GM19372 (cell line): ENCODE data around the gene AACS.
"Not testable (repeated sequence)": the region's sequence is repeated elsewhere in the genome, so short reads cannot be mapped to it uniquely, and the experiment has no call there.

ENCODE experiments used
- ATAC-seq: cut with Tn5 transposase; IDR thresholded peaks from one replicate; pipeline ENCODE4 v1.9.1; 2021; ENCODE audit warnings: mild to moderate bottlenecking, low read depth, moderate library complexity; ENCODE audit not compliant: unreplicated experiment

AACS gene

GRCh38 chr12:125120566-125120965, 55.3 kb downstream of the AACS start:
- ATAC-seq: no peak

- no peak for ATAC-seq
Measured at GRCh38 chr12:125121106-125121505, 55.9 kb downstream of the AACS start.

- no peak for ATAC-seq
Measured at GRCh38 chr12:125122668-125123067, 57.4 kb downstream of the AACS start.

GRCh38 chr12:125124320-125124966, 59.2 kb downstream of the AACS start:
- ATAC-seq: no peak

GRCh38 chr12:125125271-125125670, 60.0 kb downstream of the AACS start:
- ATAC-seq: no peak

GRCh38 chr12:125128439-125129178, 63.4 kb downstream of the AACS start:
- ATAC-seq: no peak

- ATAC-seq: no peak
Measured at GRCh38 chr12:125129179-125129571, 63.9 kb downstream of the AACS start.

- no peak for ATAC-seq
Measured at GRCh38 chr12:125129591-125130255, 64.5 kb downstream of the AACS start.

GRCh38 chr12:125131958-125132357, 66.7 kb downstream of the AACS start:
- no peak for ATAC-seq

GRCh38 chr12:125132698-125133400, 67.6 kb downstream of the AACS start:
- ATAC-seq: no peak

- no peak for ATAC-seq
Measured at GRCh38 chr12:125133616-125134015, 68.4 kb downstream of the AACS start.

GRCh38 chr12:125134576-125134975, 69.3 kb downstream of the AACS start:
- ATAC-seq: no peak

- no peak for ATAC-seq
Measured at GRCh38 chr12:125135906-125136305, 70.7 kb downstream of the AACS start.

- ATAC-seq: no peak
Measured at GRCh38 chr12:125136702-125137101, 71.5 kb downstream of the AACS start.

GRCh38 chr12:125137766-125138344, 72.6 kb downstream of the AACS start:
- no peak for ATAC-seq

GRCh38 chr12:125140279-125141209, 75.3 kb downstream of the AACS start:
- no peak for ATAC-seq

GRCh38 chr12:125141210-125141573, 76.0 kb downstream of the AACS start:
- ATAC-seq: not testable (repeated sequence)

GRCh38 chr12:125142601-125143000, 77.4 kb downstream of the AACS start:
- ATAC-seq: no peak

- no peak for ATAC-seq
Measured at GRCh38 chr12:125143491-125143890, 78.3 kb downstream of the AACS start.

- ATAC-seq: no peak
Measured at GRCh38 chr12:125145196-125145595, 80.0 kb downstream of the AACS start.
